Liver (tissue), 9 donors: ENCODE measurements around the gene EEFSEC. TPM values are rescaled to one million over a fixed set of nuclear protein-coding genes. Genes with fewer than 3 reads are reported as not detected.
A peak's percentile ranks its signal among the peaks of the same experiment; 100 is the strongest.

Experiments
- DNase-seq: peaks from one replicate; pipeline ENCODE4 v3.0.0-alpha.2; 2017; ENCODE audit warnings: low spot score
- H3K27ac ChIP-seq, 2 donors: one replicate each; pipeline ENCODE4 v1.7.0; 2013; ENCODE audit warnings: inconsistent platforms in 2 of 2, low read length in 2 of 2, control low read depth in 1 of 2, low read depth in 1 of 2, mild to moderate bottlenecking in 1 of 2
- H3K27me3 ChIP-seq, 4 donors: one replicate each; pipeline versions ENCODE4 v1.6.1 to v1.7.0; 2013; ENCODE audit warnings: low read length in 3 of 4, inconsistent platforms in 1 of 4, mild to moderate bottlenecking in 1 of 4, moderate library complexity in 1 of 4; ENCODE audit not compliant: control insufficient read depth in 4 of 4, insufficient read depth in 4 of 4
- H3K36me3 ChIP-seq, 4 donors: one replicate each; pipeline versions ENCODE4 v1.6.1 to v1.7.0; 2013; ENCODE audit warnings: low read length in 3 of 4, mild to moderate bottlenecking in 3 of 4, low read depth in 1 of 4, moderate library complexity in 1 of 4; ENCODE audit not compliant: control insufficient read depth in 4 of 4, insufficient read depth in 3 of 4
- H3K4me1 ChIP-seq, 4 donors: one replicate each; pipeline versions ENCODE4 v1.6.1 to v1.7.0; 2013; ENCODE audit warnings: low read length in 3 of 4, mild to moderate bottlenecking in 3 of 4, moderate library complexity in 1 of 4; ENCODE audit not compliant: control insufficient read depth in 4 of 4, insufficient read depth in 4 of 4
- H3K4me3 ChIP-seq, 3 donors: one replicate each; pipeline versions ENCODE4 v1.6.1 to v1.7.0; 2013; ENCODE audit warnings: low read length in 3 of 3, control low read depth in 1 of 3, low read depth in 1 of 3, mild to moderate bottlenecking in 1 of 3
- H3K9ac ChIP-seq, 2 donors: one replicate each; pipeline ENCODE4 v1.7.0; 2013; ENCODE audit warnings: low read length in 2 of 2, mild to moderate bottlenecking in 2 of 2, moderate library complexity in 2 of 2, control low read depth in 1 of 2, low read depth in 1 of 2
- H3K9me3 ChIP-seq, 4 donors: one replicate each; pipeline versions ENCODE4 v1.6.1 to v1.7.0; 2013; ENCODE audit warnings: low read length in 3 of 4; ENCODE audit not compliant: control insufficient read depth in 4 of 4
- ATF3 ChIP-seq: IDR thresholded peaks from 2 replicates; pipeline ENCODE4 v1.6.1; 2016; ENCODE audit warnings: antibody characterized with exemption
- CTCF ChIP-seq: fragments of 150-350 bp; IDR thresholded peaks from 2 replicates; pipeline ENCODE4 v1.5.1; 2017; ENCODE audit warnings: improper control_type of control experiment, low read depth, low read length; ENCODE audit not compliant: missing input control
- EGR1 ChIP-seq, 2 donors: IDR thresholded peaks; 2 replicates each; pipeline ENCODE4 v1.6.1; 2016 to 2018; ENCODE audit warnings: antibody characterized with exemption in 2 of 2, low read depth in 2 of 2
- FOXA1 ChIP-seq: IDR thresholded peaks from 2 replicates; pipeline ENCODE4 v1.6.1; 2016; ENCODE audit warnings: antibody characterized with exemption
- FOXA2 ChIP-seq: IDR thresholded peaks from 2 replicates; pipeline ENCODE4 v1.6.1; 2016; ENCODE audit warnings: antibody characterized with exemption
- HNF4A ChIP-seq, 2 donors: conservative IDR thresholded peaks; 2 replicates each; pipeline ENCODE4 v1.6.1; 2016; ENCODE audit warnings: antibody characterized with exemption in 2 of 2, mild to moderate bottlenecking in 2 of 2
- HNF4G ChIP-seq: IDR thresholded peaks from 2 replicates; pipeline ENCODE4 v1.6.1; 2016; ENCODE audit warnings: antibody characterized with exemption
- JUND ChIP-seq, 2 donors: IDR thresholded peaks; 2 replicates each; pipeline ENCODE4 v1.6.1; 2016; ENCODE audit warnings: antibody characterized with exemption in 2 of 2
- MAX ChIP-seq: IDR thresholded peaks from 2 replicates; pipeline ENCODE4 v1.6.1; 2016; ENCODE audit warnings: antibody characterized with exemption
- REST ChIP-seq: IDR thresholded peaks from 2 replicates; pipeline ENCODE4 v1.6.1; 2016; ENCODE audit warnings: antibody characterized with exemption, mild to moderate bottlenecking
- RXRA ChIP-seq, 2 donors: IDR thresholded peaks; 2 replicates each; pipeline ENCODE4 v1.6.1; 2017 to 2018; ENCODE audit warnings: antibody characterized with exemption in 2 of 2, mild to moderate bottlenecking in 1 of 2
- YY1 ChIP-seq: IDR thresholded peaks from 2 replicates; pipeline ENCODE4 v1.6.1; 2016; ENCODE audit warnings: antibody characterized with exemption, mild to moderate bottlenecking
- WGBS: extraction: QIAGEN DNeasy Blood & Tissue Kit; methylation state at CpG from one replicate; pipeline ENCODE4 v1.1.7; 2013; 5-methylcytosine and 5-hydroxymethylcytosine counted together
- polyA plus RNA-seq, 2 donors: library from polyadenylated mRNA; stranded (reverse) in 1 of 2; unstranded in 1 of 2; fragments of 200-250 nt in 1 of 2; fragments of >200 nt in 1 of 2; fragmentation: Nextera tagmentation in 1 of 2; extraction: Ambion mirVana in 1 of 2; gene quantifications; one replicate each; pipeline versions ENCODE4 v1.2.1 to v1.2.3, GENCODE V29; 2013 to 2015
- total RNA-seq, 2 donors: library from RNA; depleted of rRNA; stranded (reverse); fragments of >200 nt; gene quantifications; one replicate each; pipeline ENCODE4 v1.2.3, GENCODE V29; 2014
- donor health status: healthy.
- donor health status: healthy.
- donor health status: healthy.
- donor health status: healthy.
- donor health status: healthy.

EEFSEC gene
- total and polyA plus RNA-seq, 4 donors = 8.4 to 13.1 (median 10.7) TPM

GRCh38 chr3:128296469-128297251 is 143.4 kb downstream of the EEFSEC start (continued):
- TF ChIP-seq HNF4G = no peak
- TF ChIP-seq FOXA1 = no peak
- TF ChIP-seq EGR1 (IDR thresholded peaks at IDR 0.05; ENCODE audit: low read depth in 2 of 2) = no peak
- TF ChIP-seq YY1 = no peak
- TF ChIP-seq FOXA2 = no peak

DNA sequence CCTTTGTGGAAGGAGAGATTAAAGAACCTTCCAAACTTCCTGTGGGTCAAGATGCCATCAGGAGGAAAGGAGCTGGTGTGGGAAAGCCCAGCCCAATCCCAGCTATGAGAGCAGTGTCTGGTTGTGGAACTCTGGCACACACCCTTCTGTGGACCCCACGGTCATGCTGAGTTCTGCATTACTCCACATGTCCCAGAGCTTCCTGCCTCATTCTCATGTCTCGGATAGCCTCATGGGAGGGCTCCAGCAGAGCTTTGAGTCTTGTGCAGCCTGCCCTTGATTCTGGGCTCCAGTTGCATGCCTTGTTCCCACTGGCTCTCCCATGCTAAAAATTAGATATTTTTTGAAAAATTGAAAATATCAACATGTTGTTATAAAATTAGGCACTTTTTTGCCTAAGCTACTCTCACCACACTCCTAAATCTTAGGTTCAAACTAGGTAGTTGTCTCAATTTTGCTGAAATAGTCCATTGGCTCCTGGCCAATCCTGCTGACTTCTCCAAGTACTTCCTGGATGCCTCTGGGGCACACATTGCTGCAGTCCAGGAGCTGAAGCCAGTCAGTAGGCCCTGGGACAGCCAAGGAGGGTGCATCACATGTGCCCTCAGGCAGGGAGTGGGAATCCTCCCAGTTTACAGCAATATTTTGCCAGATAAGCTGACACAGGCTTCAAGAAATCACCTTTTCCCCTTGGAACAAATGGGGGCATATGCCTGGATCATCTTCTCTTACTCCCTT is 144.3 kb downstream of the EEFSEC start:
- Histone ChIP-seq H3K27ac (no peak overlapping the region), H3K9ac (no peak overlapping the region), H3K9me3 (no peaks in the 10 kb centered on the region), H3K27me3 (no peaks in the 10 kb centered on the region), H3K36me3 (no peaks in the 10 kb centered on the region), H3K4me1 (peaks cover 0 to 3% (median 0%) of the 10 kb centered on the region in 4 donors), H3K4me3 (no peak overlapping the region)
- DNase-seq = peak; percentile 33
- TF ChIP-seq HNF4A (conservative IDR thresholded peaks at IDR 0.05) (no peak), FOXA2 (no peak), HNF4G (no peak), ATF3 (no peak), FOXA1 (no peak), EGR1 (IDR thresholded peaks at IDR 0.05; ENCODE audit: low read depth in 2 of 2) (no peak), YY1 (no peak), JUND (IDR thresholded peaks at IDR 0.05) (no peak), RXRA (IDR thresholded peaks at IDR 0.05) (no peak), CTCF (no peak), REST (no peak), MAX (no peak)
- 76% methylated on average over 2 of the region's 2 CpGs for WGBS
